G401 (cell line): Measurements from ENCODE around the gene GDF7. TPM values are rescaled to one million over a fixed set of nuclear protein-coding genes. Genes with fewer than 3 reads are reported as not detected.

Experiments used
- DNase-seq: peaks from one replicate; pipeline ENCODE4 v3.0.0-alpha.2; 2015; ENCODE audit warnings: low spot score
- in situ Hi-C: cut with HindIII; loops from 2 replicates; pipeline ENCODE4 v1.10.0; 2016; ENCODE audit warnings: low sequenced_read_pairs, mixed read lengths
- total RNA-seq: library from RNA; depleted of rRNA; stranded (reverse); fragments of >200 nt; shearing (Covaris generic); gene quantifications from 2 replicates; pipeline ENCODE4 v1.2.3, GENCODE V29; 2014; rRNA removed

The GDF7 gene
- total RNA-seq, result 0.37 and 1.2 TPM in 2 replicates

GRCh38 chr2:20666304-20667150 is at the start of gene GDF7:
Gene GDF7, plus strand, starts transcription at chr2:20667144. Its CDS starts 96 bp downstream, at chr2:20667240.
- in situ Hi-C loops, result no loop called here
- DNase-seq, result no peak

GRCh38 chr2:20617892-20618467 is 49.0 kb upstream of the GDF7 start:
- DNase-seq, result peak; percentile 97
- in situ Hi-C loops, result no loop called here

DNA sequence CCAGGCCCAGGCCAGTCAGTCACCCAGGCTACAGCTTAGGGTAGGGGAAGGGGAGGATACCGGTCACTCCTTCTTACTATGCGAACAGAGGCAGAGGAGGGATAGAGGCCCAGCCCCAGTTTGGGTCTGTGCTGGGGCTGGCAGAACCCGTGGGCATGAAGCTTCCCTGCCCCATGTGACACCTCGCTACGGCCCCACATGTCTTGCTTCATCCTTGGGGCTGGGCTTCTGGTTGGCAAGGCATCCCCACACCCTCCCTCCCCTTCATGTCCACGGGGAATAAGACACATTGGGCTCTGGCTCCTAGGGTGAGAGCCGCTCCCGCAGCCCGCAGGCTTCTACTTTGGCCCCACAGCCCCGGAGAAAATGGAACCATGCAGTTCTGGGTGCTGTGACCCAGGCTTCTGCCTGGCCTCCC is 48.5 kb upstream of the GDF7 start:
- in situ Hi-C loops, result no loop called here
- DNase-seq, result no peak

GRCh38 chr2:20618886-20619521 is 47.9 kb upstream of the GDF7 start:
- in situ Hi-C loops, result no loop called here
- DNase-seq, result no peak

DNA sequence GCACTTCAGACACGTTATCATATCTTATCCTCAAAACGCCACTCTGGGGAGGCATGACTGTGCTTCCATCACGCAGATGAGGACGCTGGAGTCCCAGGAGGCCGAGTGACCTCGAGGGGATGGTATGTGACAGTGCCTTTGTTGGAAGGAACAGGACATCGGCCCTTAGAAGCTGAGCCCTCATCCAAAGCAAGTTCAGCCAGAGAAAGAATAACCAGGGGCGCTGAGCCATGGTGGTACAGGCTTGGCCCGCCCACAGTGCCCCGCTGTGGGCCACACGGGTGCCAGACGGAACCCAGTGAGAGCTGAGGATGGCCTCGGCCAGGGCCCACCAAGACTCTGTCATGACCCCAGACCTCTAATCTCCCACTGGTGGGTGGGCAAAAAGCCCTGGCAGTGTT is 47.3 kb upstream of the GDF7 start:
- DNase-seq, result no peak
- in situ Hi-C loops, result no loop called here

GRCh38 chr2:20620271-20620681 is 46.7 kb upstream of the GDF7 start:
- peak; percentile 67 for DNase-seq
- in situ Hi-C loops, result no loop called here

DNA sequence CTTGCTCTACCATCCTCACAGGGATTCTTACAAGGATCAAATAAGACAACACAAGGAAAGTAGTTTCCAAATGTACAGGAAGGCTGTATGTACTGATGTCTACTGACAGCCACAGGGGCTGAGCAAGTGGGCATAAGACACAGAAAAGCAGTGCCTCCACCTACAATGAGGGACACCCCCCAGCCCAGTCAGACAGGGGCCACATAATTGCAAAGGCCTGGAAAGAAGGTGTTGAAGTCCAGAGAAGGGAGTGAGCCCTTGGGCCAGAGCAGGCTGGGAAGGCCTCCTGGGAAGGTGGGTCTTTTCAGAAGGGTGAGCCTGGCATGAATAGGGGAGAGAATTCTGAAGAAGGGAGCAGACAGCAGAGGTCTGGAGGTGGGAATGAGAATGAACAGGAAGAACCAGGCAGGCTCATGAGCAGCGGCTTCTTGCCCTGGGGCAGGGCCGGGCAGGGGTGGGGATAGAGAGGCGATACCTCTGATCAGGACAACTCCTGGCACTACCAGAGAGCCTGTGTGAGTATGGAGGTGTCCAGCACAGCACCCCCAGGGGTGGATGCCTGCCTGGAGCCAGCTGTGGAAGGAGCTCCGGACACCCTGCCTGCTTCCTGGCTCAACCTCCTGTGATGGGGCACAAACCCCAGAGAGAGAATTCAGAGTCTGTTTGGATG is 46.1 kb upstream of the GDF7 start:
- DNase-seq, result no peak
- in situ Hi-C loops, result no loop called here

DNA sequence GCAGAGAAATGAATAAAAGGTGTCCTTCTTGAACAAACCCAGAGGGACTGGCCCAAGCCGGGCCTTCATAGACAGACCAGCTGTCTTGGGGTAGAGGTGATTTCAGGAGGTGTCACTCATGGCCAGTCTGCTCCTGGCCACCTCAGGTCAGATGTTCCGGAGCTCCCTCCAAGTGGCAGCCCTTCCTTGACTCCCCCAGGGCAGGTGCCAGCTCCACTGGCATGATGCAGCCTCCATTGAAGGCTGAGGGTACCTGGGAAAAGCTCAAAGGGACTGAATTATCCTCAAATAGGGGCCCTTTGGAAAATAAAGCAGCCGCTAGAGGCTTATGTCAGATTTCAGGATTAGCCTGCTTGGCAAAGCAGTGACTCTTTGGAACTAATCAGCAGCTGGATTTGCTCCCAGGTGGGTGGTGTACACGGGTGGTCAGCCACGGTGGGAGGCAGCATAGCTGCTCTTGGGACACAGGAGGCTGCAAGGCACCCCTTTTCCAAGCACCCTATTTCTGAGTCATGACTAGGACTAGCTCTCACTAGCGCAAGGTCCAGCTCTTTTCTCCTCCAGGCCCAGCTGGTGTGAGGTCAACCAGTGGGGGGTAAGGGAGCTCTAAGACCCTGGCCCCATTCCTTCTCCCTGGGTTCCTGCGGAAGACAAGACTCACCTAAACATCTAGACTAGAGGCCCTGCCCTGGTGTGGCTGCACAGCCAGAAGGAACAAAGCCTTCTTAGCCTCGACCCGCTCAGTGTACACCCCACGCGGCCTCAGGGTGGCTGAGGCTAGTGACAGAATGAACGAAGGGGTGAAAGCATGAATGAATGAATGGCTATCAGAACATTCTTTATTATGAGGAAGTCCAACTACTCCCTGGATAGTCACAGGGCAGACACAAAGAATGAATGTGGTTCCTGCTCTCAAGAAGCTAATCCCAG is 45.3 kb upstream of the GDF7 start:
- DNase-seq, result no peak
- in situ Hi-C loops, result no loop called here

DNA sequence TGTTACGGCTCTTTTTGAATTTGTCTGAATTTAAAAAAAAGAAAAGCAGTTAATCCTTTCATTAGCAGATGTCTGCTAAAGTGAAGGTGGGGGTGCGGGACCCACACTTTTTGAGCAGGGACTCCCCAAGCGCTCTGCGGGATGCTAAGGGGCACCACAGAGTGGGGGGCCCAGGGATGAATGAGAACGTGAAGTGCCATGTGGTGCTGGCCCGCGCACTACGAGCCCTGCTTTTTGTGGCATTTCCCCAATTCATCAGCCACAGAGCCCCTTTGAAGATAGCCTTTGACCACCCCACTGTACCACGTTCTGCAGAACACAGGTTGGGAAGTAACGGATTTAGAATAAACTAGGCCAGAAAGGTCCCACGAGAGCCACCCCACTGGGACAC is 44.7 kb upstream of the GDF7 start:
- no peak for DNase-seq
- in situ Hi-C loops, result no loop called here

DNA sequence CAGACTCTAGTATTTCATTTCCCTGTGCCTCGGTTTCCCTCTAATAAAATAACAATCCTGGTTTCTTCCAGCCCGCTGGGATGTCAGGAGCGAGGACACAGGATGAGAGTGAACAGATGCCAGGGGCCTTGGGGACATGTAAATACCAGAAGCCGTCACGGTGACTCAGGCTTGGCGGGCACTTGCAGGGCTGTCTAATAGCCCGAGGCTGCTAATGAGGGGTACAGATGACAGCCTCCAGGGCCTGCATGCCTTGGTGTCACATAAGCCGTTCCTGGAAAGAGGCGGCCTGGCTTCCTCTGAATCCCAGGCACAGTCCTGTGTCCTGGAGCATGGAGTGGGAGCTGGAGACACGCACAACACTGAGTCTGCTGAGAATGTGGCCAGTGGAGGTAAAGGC is 44.2 kb upstream of the GDF7 start:
- DNase-seq, result no peak
- in situ Hi-C loops, result no loop called here

- in situ Hi-C loops, result no loop called here
- peak; percentile 63 for DNase-seq
Measured at GRCh38 chr2:20623241-20623640, 43.7 kb upstream of the GDF7 start.

DNA sequence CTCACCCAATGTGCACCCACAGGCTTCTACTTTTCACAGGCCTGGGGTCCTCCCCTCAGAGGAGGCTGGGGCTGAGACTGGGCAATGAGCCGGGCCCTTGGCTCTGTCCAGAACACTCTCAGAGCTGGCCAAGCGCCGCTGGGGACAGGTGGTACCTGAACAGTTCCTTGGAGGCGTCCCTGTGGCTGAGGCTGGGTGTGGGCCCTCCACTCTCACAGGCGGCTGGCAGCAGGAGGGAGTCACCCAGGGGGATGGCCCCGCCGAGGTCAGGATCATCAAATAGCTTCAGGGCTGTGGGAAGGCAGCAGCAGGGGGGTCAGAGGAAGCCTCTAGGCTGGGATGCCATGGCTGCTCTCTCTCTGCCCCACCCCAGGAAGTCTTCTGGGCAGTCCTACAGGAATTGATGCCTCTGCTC is 43.2 kb upstream of the GDF7 start:
- DNase-seq, result no peak
- in situ Hi-C loops, result no loop called here

- DNase-seq, result no peak
- in situ Hi-C loops, result no loop called here
Measured at GRCh38 chr2:20624156-20624883, 42.6 kb upstream of the GDF7 start.

- in situ Hi-C loops, result no loop called here
- no peak for DNase-seq
Measured at GRCh38 chr2:20624884-20625485, 42.0 kb upstream of the GDF7 start.

- in situ Hi-C loops, result no loop called here
Measured at GRCh38 chr2:20625491-20626391, 41.2 kb upstream of the GDF7 start.

DNA sequence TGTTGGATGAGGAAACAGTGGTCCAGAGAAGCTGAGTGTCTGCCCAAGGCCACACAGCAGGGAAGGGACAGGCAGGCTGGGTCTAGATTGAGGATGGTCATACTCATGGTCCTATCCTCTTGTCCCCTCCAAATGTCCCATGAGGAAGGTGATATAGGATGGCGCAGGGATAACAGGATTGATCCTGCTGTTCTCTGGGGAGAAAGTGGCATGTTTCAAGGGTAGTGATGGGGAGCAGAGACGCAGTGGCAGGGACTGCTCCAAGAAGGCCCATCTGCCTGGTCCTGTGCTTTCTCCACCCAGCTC is 40.6 kb upstream of the GDF7 start:
- DNase-seq, result no peak
- in situ Hi-C loops, result no loop called here

More at GRCh38 chr2:20625491-20626391, 41.2 kb upstream of the GDF7 start:
- no peak for DNase-seq
